Suppressor macrophage treated with lipopolysaccharide for 1 hour (primary cell): ENCODE measurements around the gene SUPT6H.

Experiments
- DNase-seq, 3 donors: peaks; one replicate each; pipeline ENCODE4 v3.0.0-alpha.2; 2020 to 2022

Gene SUPT6H

DNA sequence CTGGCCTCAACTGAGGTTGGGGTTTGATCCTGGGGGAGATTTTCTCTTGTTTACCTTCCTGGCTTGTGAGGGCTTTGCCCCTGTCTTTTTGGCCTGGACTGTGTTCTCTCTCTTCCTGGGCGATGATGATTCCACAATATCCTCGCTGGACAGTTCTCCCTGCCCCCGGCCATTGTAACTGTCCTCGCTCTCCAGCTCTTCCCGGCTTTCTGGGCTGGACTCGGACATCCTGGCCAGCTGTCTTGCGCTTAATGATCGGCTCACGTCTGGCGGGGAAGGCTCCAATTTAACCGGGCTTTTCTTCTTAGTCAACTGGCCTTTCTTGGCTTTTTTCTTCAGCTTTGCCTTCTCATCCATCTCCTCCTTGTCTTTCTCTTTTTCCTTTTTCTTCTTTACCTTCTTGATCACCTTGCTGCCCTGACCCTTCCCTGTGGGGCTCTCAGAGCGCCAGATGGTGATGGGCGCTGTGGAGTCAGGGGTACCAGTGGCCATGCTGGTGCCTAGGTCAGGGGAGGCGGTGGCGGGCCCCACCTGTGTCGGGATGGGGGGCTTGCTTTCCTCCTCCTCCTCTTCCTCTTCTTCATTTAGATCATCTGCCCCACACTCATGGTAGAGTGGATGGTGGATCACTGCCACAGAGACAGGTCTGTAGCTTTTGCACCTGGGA, 41.7 kb downstream of the SUPT6H start:
- DNase-seq, result no peak

GRCh38 chr17:28704219-28704858, 42.3 kb downstream of the SUPT6H start:
- DNase-seq, result no peak

- no peak for DNase-seq
Measured at GRCh38 chr17:28705074-28705659, 43.2 kb downstream of the SUPT6H start.

DNA sequence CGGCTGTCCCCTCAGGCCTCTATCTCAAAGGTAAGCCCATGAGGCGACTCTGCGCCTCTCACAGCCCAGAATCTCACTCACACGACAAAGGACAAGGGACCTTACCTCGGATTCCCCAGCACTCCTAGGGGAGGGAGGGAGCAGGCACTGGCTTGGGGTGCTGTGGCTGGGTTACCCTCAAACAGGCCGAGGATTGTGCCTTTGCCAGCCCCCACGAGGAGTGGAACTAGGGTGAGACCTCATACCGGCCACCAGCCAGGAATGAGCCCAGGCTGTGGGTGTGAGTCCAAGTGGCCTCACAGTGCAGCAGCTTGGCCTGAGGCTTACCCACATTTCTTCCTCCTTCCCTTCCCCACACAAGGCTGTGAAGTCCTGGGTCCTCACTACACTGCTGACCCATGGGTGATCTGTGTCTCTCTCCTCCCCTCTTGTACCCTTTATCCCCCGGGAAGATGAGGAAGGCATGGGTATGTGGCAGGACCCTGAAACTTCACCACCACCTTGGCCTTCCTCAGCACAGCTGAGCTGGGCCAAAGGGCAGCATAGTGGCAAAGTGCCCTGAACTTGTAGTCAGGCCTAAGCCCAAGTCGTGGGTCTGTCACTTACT, 43.8 kb downstream of the SUPT6H start:
- DNase-seq, result no peak

- no peak for DNase-seq
Measured at GRCh38 chr17:28706471-28707338, 44.7 kb downstream of the SUPT6H start.

- no peak for DNase-seq
Measured at GRCh38 chr17:28707339-28707720, 45.3 kb downstream of the SUPT6H start.

GRCh38 chr17:28710861-28711722, 49.1 kb downstream of the SUPT6H start:
- peak; percentile 85 to 94 (median 86) for DNase-seq

DNA sequence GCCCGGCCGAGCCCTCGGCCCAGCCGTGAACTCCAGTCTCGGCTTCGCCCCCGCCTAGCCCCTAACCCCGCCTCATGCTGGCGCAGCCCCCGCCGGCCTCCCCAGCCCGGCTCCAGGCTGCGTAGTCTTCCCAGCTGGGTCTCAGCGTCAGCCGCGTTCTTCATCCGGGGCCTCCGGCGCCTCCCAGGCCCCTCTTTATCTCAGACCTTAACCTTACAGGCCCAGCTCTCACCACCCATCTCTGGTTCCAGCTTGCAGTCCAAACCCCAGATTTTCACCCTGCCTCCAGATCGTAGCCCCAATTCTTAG, 49.7 kb downstream of the SUPT6H start, which contains the start of gene PROCA1:
Gene PROCA1 (minus strand): TSS at position 166 of the 309 bp plus-strand sequence. CDS start 228 bp downstream, outside the sequence.
- DNase-seq, result no peak

DNA sequence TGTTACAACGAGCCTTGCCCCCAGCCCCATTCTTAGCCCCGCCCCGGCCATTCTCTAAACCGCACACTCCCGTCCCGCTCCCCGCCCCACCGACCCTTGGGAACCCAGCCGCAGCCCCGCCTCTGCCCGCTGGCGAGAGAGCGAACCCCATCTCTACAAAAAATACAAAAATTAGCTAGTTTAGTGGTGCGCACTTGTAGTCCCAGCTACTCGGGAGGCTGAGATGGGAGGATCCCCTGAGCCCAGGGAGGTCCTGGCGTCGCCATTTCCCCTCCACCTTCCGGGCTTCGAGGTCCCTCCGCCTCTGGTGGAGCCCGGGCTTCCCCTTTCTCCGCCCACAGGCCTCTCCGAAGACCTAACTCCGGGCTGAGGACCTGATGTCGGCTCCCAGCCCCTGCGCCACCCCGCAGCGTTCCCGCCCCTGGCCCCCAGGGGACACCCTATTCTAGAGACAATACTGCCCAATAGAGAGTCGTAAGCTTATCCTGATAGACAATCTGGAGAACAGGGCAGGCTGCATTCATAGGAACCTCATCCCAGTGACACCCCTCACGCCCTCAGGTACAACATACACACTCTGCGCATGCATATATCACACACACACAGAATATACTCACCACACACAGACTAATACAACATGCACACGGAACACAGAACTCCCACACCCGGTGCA, 50.2 kb downstream of the SUPT6H start:
- DNase-seq, result peak; percentile 82 to 88 (median 84)

- DNase-seq, result no peak
Measured at GRCh38 chr17:28712705-28713415, 50.9 kb downstream of the SUPT6H start.

DNA sequence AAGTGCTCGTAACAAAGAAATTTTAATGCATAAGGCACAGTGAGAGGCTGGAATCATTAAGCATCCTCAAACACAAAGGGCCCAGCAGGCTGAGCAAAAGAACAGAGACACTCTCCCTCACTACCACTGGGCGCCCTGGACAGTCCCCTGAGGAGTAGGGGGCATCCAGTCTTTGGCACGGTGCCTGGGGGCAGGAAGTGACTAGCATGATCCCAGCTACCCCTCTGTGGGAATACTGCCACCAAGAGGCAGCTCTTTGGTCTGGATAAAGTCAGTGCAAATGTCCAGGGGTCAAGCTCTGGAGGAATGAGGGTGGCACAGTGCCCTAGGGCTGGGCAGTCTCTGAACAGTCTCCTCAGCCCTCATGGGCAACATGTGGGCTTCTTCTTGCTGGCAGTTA, 52.3 kb downstream of the SUPT6H start:
- DNase-seq, result no peak

GRCh38 chr17:28715217-28715616, 53.2 kb downstream of the SUPT6H start:
- DNase-seq, result no peak

DNA sequence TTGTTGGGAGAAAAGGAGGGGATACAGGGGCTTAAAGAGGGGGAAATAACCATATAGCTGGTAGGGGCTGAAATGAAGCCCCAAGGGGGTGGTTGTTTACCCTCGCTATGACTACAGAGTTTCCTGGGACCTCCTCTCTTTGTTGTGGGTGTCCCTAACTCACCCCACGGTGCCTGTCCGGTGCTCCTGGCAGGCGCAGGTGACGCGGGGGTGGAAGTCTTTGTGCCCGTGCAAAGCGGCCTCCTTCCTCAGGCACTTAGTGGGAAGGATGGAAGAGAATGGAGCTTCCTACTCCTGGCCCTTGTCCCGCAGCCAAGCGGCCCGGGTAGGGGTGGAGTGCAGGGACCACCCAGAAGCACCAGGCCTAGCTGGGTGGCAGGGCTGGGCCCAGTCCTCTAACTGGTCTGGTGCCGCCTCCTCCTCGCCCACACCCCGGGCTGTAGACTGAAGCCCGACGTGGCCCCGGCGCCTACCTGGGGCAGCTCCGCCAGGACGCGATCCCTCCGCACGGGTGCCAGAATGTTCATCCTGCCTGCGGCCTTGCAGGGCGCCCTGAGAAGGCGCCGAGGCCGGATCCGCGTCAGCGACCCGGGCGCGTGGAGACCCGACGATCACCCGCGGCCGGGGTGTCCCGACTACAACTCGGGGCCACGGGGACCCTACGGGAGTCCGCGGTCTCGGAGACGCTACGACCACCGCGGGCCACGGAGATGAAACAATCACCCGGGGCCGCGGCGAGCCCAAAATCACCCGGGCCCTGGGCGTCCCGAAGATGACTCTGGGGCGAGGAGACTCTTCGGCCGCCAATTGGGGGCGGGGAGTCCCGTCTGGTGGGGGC, 55.0 kb downstream of the SUPT6H start:
- no peak for DNase-seq

DNA sequence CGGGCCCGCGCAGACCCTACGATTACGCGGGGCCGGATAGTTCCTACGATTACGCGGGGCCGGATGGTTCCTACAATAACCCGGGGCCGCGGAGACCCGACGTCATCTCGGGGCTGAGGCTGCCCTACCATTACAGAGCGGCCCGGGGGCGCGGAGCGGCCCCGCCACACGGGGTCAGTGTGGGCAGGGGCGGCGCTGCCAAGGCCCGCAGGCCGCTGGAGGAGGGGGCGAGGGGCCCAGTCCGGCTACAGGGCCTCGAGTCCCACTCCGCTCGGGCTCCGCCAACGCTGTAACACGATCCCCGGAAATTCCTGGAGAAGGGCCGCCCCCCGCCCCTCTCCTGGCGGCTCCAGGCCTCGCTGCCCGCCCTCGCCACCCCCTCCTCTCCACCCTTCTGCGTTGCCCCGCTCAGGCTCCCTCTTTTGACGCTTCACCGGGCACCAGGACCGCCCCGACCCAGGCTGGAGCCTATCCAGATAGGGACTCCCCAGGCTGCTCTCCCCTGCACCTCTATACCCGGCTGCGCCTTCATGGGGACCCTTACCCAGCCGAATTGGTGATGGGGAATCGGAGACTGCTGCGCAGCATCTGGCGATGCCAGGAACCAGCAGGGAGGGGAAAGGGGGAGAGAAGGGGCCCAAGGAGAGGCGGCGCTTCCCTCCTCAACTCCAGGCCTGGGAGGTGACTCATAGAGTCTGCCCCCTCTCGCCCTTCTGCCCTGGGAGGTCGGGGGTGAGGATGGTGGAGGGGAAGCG, 55.8 kb downstream of the SUPT6H start, which contains the start of gene RAB34:
Gene RAB34 (minus strand): TSS at position 291 of the 755 bp plus-strand sequence. CDS start 602 bp downstream, outside the sequence.
- peak; percentile 58 to 75 (median 65) for DNase-seq

DNA sequence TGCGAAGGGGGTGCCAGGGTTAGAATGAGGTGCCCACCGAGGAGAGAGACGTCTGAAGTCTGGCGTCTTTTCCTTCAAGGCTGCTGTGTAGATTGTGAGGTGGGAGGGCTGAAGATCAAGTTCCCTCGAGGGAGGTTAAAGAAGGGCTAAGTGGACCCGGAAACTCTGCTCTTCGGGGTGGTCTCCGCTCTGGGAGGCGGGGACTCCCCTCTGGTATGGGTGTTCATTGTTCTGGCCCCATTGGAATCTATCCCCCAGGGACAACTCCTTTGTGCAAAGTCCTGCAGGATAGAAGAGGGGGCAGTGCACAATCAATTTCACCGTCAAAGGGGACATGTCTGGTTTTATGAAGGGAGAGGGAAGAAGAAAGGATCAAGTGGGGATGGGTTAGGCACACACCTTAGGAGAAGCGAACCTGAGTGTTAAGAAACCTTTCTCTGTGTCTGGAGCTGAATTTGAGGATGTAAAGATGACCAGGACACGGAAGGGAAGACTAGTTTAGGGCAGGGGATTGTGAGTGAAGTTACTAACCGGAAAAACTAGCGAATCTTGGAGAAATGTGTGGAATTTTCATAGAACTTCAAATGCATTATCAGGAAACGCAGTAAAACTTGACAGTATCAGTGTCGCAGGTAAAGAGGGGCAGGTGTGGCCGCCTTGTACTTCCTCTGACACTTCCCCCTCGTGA, 56.5 kb downstream of the SUPT6H start:
- no peak for DNase-seq

DNA sequence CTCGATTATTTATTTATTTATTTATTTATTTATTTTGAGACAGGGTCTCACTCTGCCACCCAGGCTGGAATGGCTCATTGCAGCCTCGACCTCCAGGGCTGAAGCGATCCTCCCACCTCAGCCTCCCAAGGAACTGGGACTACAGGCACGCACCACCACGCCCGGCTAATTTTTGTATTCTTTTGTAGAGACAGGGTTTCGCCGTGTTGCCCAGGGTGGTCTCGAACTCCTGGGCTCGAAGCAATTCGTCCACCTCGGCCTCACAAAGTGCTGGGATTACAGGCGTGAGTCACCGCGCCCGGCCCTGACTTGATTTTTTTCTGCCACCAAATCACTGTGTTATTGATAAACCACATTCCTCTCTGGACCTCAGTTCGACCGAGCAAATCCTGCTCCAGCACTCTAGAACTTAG, 57.0 kb downstream of the SUPT6H start:
- DNase-seq, result no peak

- peak; percentile 18 to 32 (median 20) for DNase-seq
Measured at GRCh38 chr17:28720247-28720996, 58.4 kb downstream of the SUPT6H start.
